H1 (cell line): ENCODE measurements around the gene STRN4. TPM values are rescaled to one million over a fixed set of nuclear protein-coding genes. Genes with fewer than 3 reads are reported as not detected.

Experiments
- CTCF ChIA-PET: fragments of 300-600 bp; sonication (Branson Sonifier 250); formaldehyde crosslinking; loops from one replicate; lab custom pipeline; 2021; ENCODE audit not compliant: partially characterized antibody; lab: Charles Lee
- POLR2A ChIA-PET: fragments of 300-600 bp; sonication (Branson Sonifier 250); formaldehyde crosslinking; loops from one replicate; lab custom pipeline; 2021; ENCODE audit warnings: inconsistent platforms; ENCODE audit not compliant: partially characterized antibody; lab: Charles Lee
- DNase-seq, 2 experiments: peaks; one replicate each; pipeline versions ENCODE4 v3.0.0 to v3.0.0-alpha.2; 2010 to 2022; ENCODE audit warnings: low spot score in 2 of 2, low read depth in 1 of 2, mixed read lengths in 1 of 2
- FAIRE-seq: peaks from 2 replicates; lab custom pipeline; 2011; peaks lifted over from hg19 to GRCh38; lab: Jason Lieb, UNC
- H2AFZ ChIP-seq: 2 replicates; pipeline ENCODE4 v1.8.1; 2012; ENCODE audit warnings: low read length, inconsistent platforms
- H2AK5ac ChIP-seq: 2 replicates; pipeline ENCODE4 v1.6.1; 2013; ENCODE audit warnings: low read depth, low read length
- H2BK120ac ChIP-seq: replicated peaks from 2 replicates; pipeline ENCODE3; 2013; ENCODE audit warnings: low read depth, low read length, inconsistent platforms
- H2BK12ac ChIP-seq: 2 replicates; pipeline ENCODE4 v1.6.1; 2013; ENCODE audit warnings: low read depth, low read length
- H2BK15ac ChIP-seq: 2 replicates; pipeline ENCODE4 v1.6.1; 2013; ENCODE audit warnings: low read length
- H2BK20ac ChIP-seq: 2 replicates; pipeline ENCODE4 v1.6.1; 2013; ENCODE audit warnings: low read length
- H2BK5ac ChIP-seq: 2 replicates; pipeline ENCODE4 v1.6.1; 2013; ENCODE audit warnings: low read depth, low read length
- H3K14ac ChIP-seq: 2 replicates; pipeline ENCODE4 v1.6.1; 2013; ENCODE audit warnings: inconsistent platforms; ENCODE audit not compliant: insufficient read length
- H3K18ac ChIP-seq: 2 replicates; pipeline ENCODE4 v1.6.1; 2013; ENCODE audit warnings: low read length; ENCODE audit errors: extremely low read depth
- H3K23ac ChIP-seq: 2 replicates; pipeline ENCODE4 v1.6.1; 2013; ENCODE audit warnings: inconsistent platforms; ENCODE audit not compliant: insufficient read length
- H3K23me2 ChIP-seq: 2 replicates; pipeline ENCODE4 v1.6.1; 2013; ENCODE audit warnings: low read depth, low read length
- H3K27ac ChIP-seq: 2 replicates; pipeline ENCODE4 v1.6.1; 2011; ENCODE audit warnings: low read depth, low read length, inconsistent platforms
- H3K27me3 ChIP-seq, 4 experiments: replicated peaks in 1 of 4; 1 replicate in 1 of 4; 2 replicates in 3 of 4; pipeline versions ENCODE4 v1.6.1 to v1.8.1; 2011 to 2013; ENCODE audit warnings: low read length in 3 of 4, mild to moderate bottlenecking in 3 of 4, inconsistent platforms in 2 of 4, mixed read lengths in 2 of 4, moderate library complexity in 1 of 4; ENCODE audit not compliant: control insufficient read depth in 3 of 4, insufficient read depth in 3 of 4; ENCODE audit errors: extremely low read depth in 1 of 4
- H3K36me3 ChIP-seq, 4 experiments: 2 replicates each; pipeline versions ENCODE4 v1.6.1 to v1.8.1; 2011 to 2013; ENCODE audit warnings: mild to moderate bottlenecking in 4 of 4, low read length in 3 of 4, moderate library complexity in 2 of 4, control low read depth in 1 of 4, inconsistent platforms in 1 of 4; ENCODE audit not compliant: insufficient read depth in 4 of 4, control insufficient read depth in 2 of 4
- H3K4ac ChIP-seq: replicated peaks from 2 replicates; pipeline ENCODE3; 2013; ENCODE audit warnings: low read length, low read depth, mixed read lengths, inconsistent platforms; ENCODE audit not compliant: insufficient read length
- H3K4me1 ChIP-seq, 4 experiments: replicated peaks in 1 of 4; 1 replicate in 1 of 4; 2 replicates in 3 of 4; pipeline versions ENCODE4 v1.6.1 to v1.8.1; 2011 to 2013; ENCODE audit warnings: low read length in 3 of 4, inconsistent platforms in 2 of 4, mixed read lengths in 1 of 4; ENCODE audit not compliant: insufficient read depth in 4 of 4, control insufficient read depth in 3 of 4
- H3K4me2 ChIP-seq, 2 experiments: 2 replicates each; pipeline versions ENCODE4 v1.6.1 to v1.8.1; 2011 to 2013; ENCODE audit warnings: low read depth in 2 of 2, low read length in 2 of 2, control low read depth in 1 of 2, inconsistent platforms in 1 of 2, mild to moderate bottlenecking in 1 of 2; ENCODE audit not compliant: insufficient read depth in 1 of 2
- H3K4me3 ChIP-seq, 4 experiments: fragments of 200-600, 300-600 bp in 1 of 4; sonication (generic), shearing (Covaris generic), sonication (Bioruptor Twin) in 1 of 4; 2 replicates each; pipeline versions ENCODE4 v1.5.1 to v1.8.1; 2011 to 2016; ENCODE audit warnings: low read length in 4 of 4, low read depth in 3 of 4, control low read depth in 2 of 4, inconsistent platforms in 2 of 4, mild to moderate bottlenecking in 2 of 4, mixed read lengths in 1 of 4, moderate library complexity in 1 of 4; ENCODE audit not compliant: insufficient read depth in 2 of 4; ENCODE audit errors: extremely low read depth in 1 of 4
- H3K56ac ChIP-seq: replicated peaks from 2 replicates; pipeline ENCODE3; 2013; ENCODE audit warnings: low read depth, mild to moderate bottlenecking, mixed read lengths, low read length, inconsistent platforms; ENCODE audit not compliant: insufficient read length
- H3K79me1 ChIP-seq: 2 replicates; pipeline ENCODE4 v1.6.1; 2013; ENCODE audit warnings: low read depth, low read length, control low read depth
- H3K79me2 ChIP-seq, 2 experiments: 2 replicates each; pipeline versions ENCODE4 v1.6.1 to v1.8.1; 2012 to 2013; ENCODE audit warnings: low read length in 2 of 2, mild to moderate bottlenecking in 2 of 2, inconsistent platforms in 1 of 2; ENCODE audit not compliant: insufficient read depth in 2 of 2, control insufficient read depth in 1 of 2
- H3K9ac ChIP-seq, 4 experiments: replicated peaks in 1 of 4; 1 replicate in 1 of 4; 2 replicates in 3 of 4; pipeline versions ENCODE4 v1.6.1 to v1.8.1; 2011 to 2013; ENCODE audit warnings: low read depth in 3 of 4, low read length in 3 of 4, control low read depth in 2 of 4, mild to moderate bottlenecking in 2 of 4, moderate library complexity in 2 of 4, inconsistent platforms in 1 of 4; ENCODE audit errors: extremely low read depth in 1 of 4
- H3K9me3 ChIP-seq, 2 experiments: 2 replicates each; pipeline versions ENCODE4 v1.6.1 to v1.8.1; 2012 to 2013; ENCODE audit warnings: mild to moderate bottlenecking in 2 of 2, moderate library complexity in 2 of 2, control low read depth in 1 of 2, inconsistent platforms in 1 of 2, low read depth in 1 of 2, low read length in 1 of 2, mixed read lengths in 1 of 2; ENCODE audit not compliant: insufficient read depth in 2 of 2
- H4K20me1 ChIP-seq, 2 experiments: replicated peaks in 1 of 2; 2 replicates each; pipeline versions ENCODE3 to v1.8.1; 2011 to 2013; ENCODE audit warnings: inconsistent platforms in 2 of 2, low read length in 2 of 2, mild to moderate bottlenecking in 1 of 2; ENCODE audit not compliant: insufficient read depth in 2 of 2, control insufficient read depth in 1 of 2
- H4K5ac ChIP-seq: 2 replicates; pipeline ENCODE4 v1.6.1; 2013; ENCODE audit warnings: low read length, low read depth, mixed read lengths, inconsistent platforms; ENCODE audit not compliant: insufficient read length
- H4K8ac ChIP-seq: 2 replicates; pipeline ENCODE4 v1.8.0; 2013; ENCODE audit warnings: mild to moderate bottlenecking, moderate library complexity, low read length, inconsistent platforms; ENCODE audit not compliant: insufficient read depth; ENCODE audit errors: extremely low read depth
- H4K91ac ChIP-seq: replicated peaks from 2 replicates; pipeline ENCODE3; 2013; ENCODE audit warnings: low read length, mixed read lengths, inconsistent platforms; ENCODE audit not compliant: insufficient read length
- ASH2L ChIP-seq: fragments of 200-600, 300-600 bp; sonication (generic); IDR thresholded peaks from one replicate; pipeline ENCODE4 v1.7.1; 2017; ENCODE audit warnings: low read length
- E2F6 ChIP-seq: IDR thresholded peaks from 2 replicates; pipeline ENCODE4 v1.6.1; 2012; ENCODE audit warnings: inconsistent platforms
- TBP ChIP-seq: IDR thresholded peaks from 2 replicates; pipeline ENCODE4 v1.6.1; 2011; ENCODE audit warnings: low read depth, low read length, improper control_type of control experiment
- WGBS, 2 experiments: shearing (Covaris generic) in 1 of 2; methylation state at CpG; one replicate each; pipeline versions ENCODE4 v1.1.6 to v1.1.7; 2013 to 2015; ENCODE audit warnings: low lambda C conversion rate in 2 of 2, mixed read lengths in 2 of 2, inconsistent platforms in 1 of 2, low coverage in 1 of 2, missing lambda C conversion rate in 1 of 2; ENCODE audit not compliant: insufficient replicate concordance in 2 of 2, insufficient coverage in 1 of 2, insufficient read length in 1 of 2; ENCODE audit errors: extremely low coverage in 1 of 2, missing lambda C conversion rate in 1 of 2; 5-methylcytosine and 5-hydroxymethylcytosine counted together
- polyA plus RNA-seq, 7 experiments: library from polyadenylated mRNA; depleted of rRNA in 3 of 7; stranded (reverse) in 5 of 7; unstranded in 2 of 7; fragments of >200 nt in 5 of 7; fragments of 200-250 nt in 2 of 7; gene quantifications; 1 replicate in 5 of 7; 2 replicates in 1 of 7; 4 replicates in 1 of 7; pipeline versions ENCODE4 v1.2.1 to v1.2.3, GENCODE V29; 2011 to 2013; ENCODE audit warnings: missing spikeins in 2 of 7, mixed read lengths in 2 of 7
- total RNA-seq: library from RNA; stranded (reverse); fragmentation: NEBNext Ultra II Directional; extraction: Animal tissue kit (Norgen Biotek cat#: 25700); gene quantifications from 2 replicates; pipeline ENCODE4 v1.2.1, GENCODE V29; 2021

STRN4 gene
- total and polyA plus RNA-seq, 2 of the 8 experiments (the other 6 are each of a cell fraction or from before 2014, with no cell fraction given): 120 to 187 TPM

- Histone ChIP-seq H3K4ac (no peak overlapping the region), H3K27me3 (no peaks in the 10 kb centered on the region; a peak in 1 of 7 replicates), H3K79me1 (peaks cover 2% of the 10 kb centered on the region; the same call in 1 of the 2 replicates), H3K23me2 (peaks cover 15% of the 10 kb centered on the region), H3K27ac (no peak overlapping the region), H3K18ac (no peak overlapping the region), H3K4me2 (peak overlapping the region; percentile 45 to 98; a peak in 3 of 4 replicates), H4K5ac (no peak overlapping the region), H3K36me3 (peaks cover 4 to 17% (median 6%) of the 10 kb centered on the region in 4 experiments; a peak in 7 of 8 replicates), H3K4me1 (peaks cover 3 to 13% (median 9%) of the 10 kb centered on the region in 4 experiments; a peak in 6 of 7 replicates), H2BK20ac (no peak overlapping the region), H2BK12ac (peak overlapping the region; percentile 75), H3K9ac (peak overlapping the region in 1 of 4 experiments; percentile 20; a peak in 2 of 7 replicates), H4K20me1 (peaks cover 5 to 21% of the 10 kb centered on the region in 2 experiments), H4K91ac (no peak overlapping the region), H3K56ac (no peak overlapping the region), H2BK5ac (no peak overlapping the region; the same call in 1 of the 2 replicates), H3K9me3 (no peaks in the 10 kb centered on the region), H3K4me3 (peak overlapping the region in 1 of 4 experiments; percentile 37; a peak in 1 of 8 replicates), H2BK120ac (no peak overlapping the region), H2BK15ac (peak overlapping the region; percentile 90; the same call in 1 of the 2 replicates), H3K79me2 (peaks cover 29 to 44% of the 10 kb centered on the region in 2 experiments), H2AFZ (no peak overlapping the region; the same call in 1 of the 2 replicates), H2AK5ac (no peak overlapping the region), H3K23ac (no peak overlapping the region), H4K8ac (no peak overlapping the region), H3K14ac (no peak overlapping the region)
- WGBS, 2 experiments: 43% methylated on average over 9 of the region's 9 CpGs; no CpG with 5 or more reads in 1 of the 2 experiments
- peak; percentile 40; the same call in 1 of the 2 replicates for TF ChIP-seq E2F6
- TF ChIP-seq TBP: no peak
- no peak for TF ChIP-seq ASH2L
- DNase-seq: no peak
- ChIA-PET CTCF (interaction anchor here (1.4 to 2.4 kb wide), 3 partner anchors 22 to 202 kb away, joined by 7 to 8 read pairs (median 7); no protein-coding TSS in a partner anchor), POLR2A (interaction anchor here (0.7 to 18.4 kb wide), 33 partner anchors 9 to 369 kb away, joined by 3 to 333 read pairs (median 7); partner anchors contain the start of genes AP2S1 and ARHGAP35)
- no peak for FAIRE-seq
Measured at GRCh38 chr19:46788968-46789338, 42.7 kb upstream of the STRN4 start.
